HEK293 (cell line): Measurements from ENCODE around the gene DNAI1.

Source experiments
- CTCF ChIA-PET: fragments of 350-600 bp; formaldehyde crosslinking; extraction: SDS; loops from one replicate; lab custom pipeline; 2021; ENCODE audit warnings: antibody characterized with exemption; lab: Yijun Ruan, JAX
- POLR2A ChIA-PET: fragments of 300-600 bp; formaldehyde crosslinking; extraction: SDS; loops from one replicate; lab custom pipeline; 2020; ENCODE audit warnings: antibody characterized with exemption, inconsistent platforms; lab: Yijun Ruan, JAX
- H3K27ac ChIP-seq: fragments of 200-500 bp; sonication (Bioruptor generic); 2 replicates; pipeline ENCODE4 v1.5.1; 2014; ENCODE audit warnings: low read depth, low read length, control low read depth, inconsistent platforms; ENCODE audit errors: extremely low read depth
- H3K36me3 ChIP-seq, 2 experiments: fragments of 200-500 bp in 1 of 2; sonication (Bioruptor generic) in 1 of 2; 1 replicate in 1 of 2; 2 replicates in 1 of 2; pipeline ENCODE4 v1.5.1; 2014 to 2017; ENCODE audit warnings: inconsistent platforms in 2 of 2, low read length in 2 of 2; ENCODE audit not compliant: control insufficient read depth in 2 of 2, insufficient read depth in 1 of 2
- H3K4me1 ChIP-seq: fragments of 200-500 bp; sonication (Bioruptor generic); 2 replicates; pipeline ENCODE4 v1.5.1; 2014; ENCODE audit warnings: mild to moderate bottlenecking, low read length, inconsistent platforms; ENCODE audit not compliant: control insufficient read depth, insufficient read depth
- H3K4me3 ChIP-seq: 2 replicates; pipeline ENCODE4 v1.5.1; 2011; ENCODE audit warnings: low read depth, mild to moderate bottlenecking, control low read depth, low read length, moderate library complexity
- H3K9me3 ChIP-seq: fragments of 200-500 bp; sonication (Bioruptor generic); 2 replicates; pipeline ENCODE4 v1.5.1; 2014; ENCODE audit warnings: low read depth, low read length, inconsistent platforms; ENCODE audit not compliant: control insufficient read depth, insufficient read depth
- IKZF3 ChIP-seq: fragments of 450-650 bp; IDR thresholded peaks from 2 replicates; pipeline ENCODE4 v1.5.0; 2018; ENCODE audit warnings: missing biosample characterization, mild to moderate bottlenecking, missing genetic modification characterization, moderate library complexity
- OVOL3 ChIP-seq: fragments of 450-650 bp; formaldehyde crosslinking; IDR thresholded peaks from 2 replicates; pipeline ENCODE4 v1.5.1; 2016; ENCODE audit warnings: missing biosample characterization, missing genetic modification characterization
- YY1 ChIP-seq: fragments of 450-650 bp; formaldehyde crosslinking; IDR thresholded peaks from 2 replicates; pipeline ENCODE4 v1.5.1; 2018; ENCODE audit warnings: missing biosample characterization, missing genetic modification characterization
- ZBTB1 ChIP-seq: fragments of 450-650 bp; formaldehyde crosslinking; IDR thresholded peaks from 2 replicates; pipeline ENCODE4 v1.5.1; 2016; ENCODE audit warnings: missing biosample characterization, missing genetic modification characterization
- ZBTB20 ChIP-seq: fragments of 450-650 bp; formaldehyde crosslinking; IDR thresholded peaks from 2 replicates; pipeline ENCODE4 v1.5.1; 2016; ENCODE audit warnings: missing biosample characterization, missing genetic modification characterization
- ZFHX2 ChIP-seq: fragments of 450-650 bp; formaldehyde crosslinking; conservative IDR thresholded peaks from 2 replicates; pipeline ENCODE4 v1.5.1; 2016; ENCODE audit warnings: missing biosample characterization, missing genetic modification characterization
- ZNF121 ChIP-seq: fragments of 450-650 bp; formaldehyde crosslinking; IDR thresholded peaks from 2 replicates; pipeline ENCODE4 v1.5.1; 2016; ENCODE audit warnings: missing biosample characterization, missing genetic modification characterization
- ZNF239 ChIP-seq: fragments of 450-650 bp; formaldehyde crosslinking; IDR thresholded peaks from 2 replicates; pipeline ENCODE4 v1.5.1; 2016; ENCODE audit warnings: missing biosample characterization, missing genetic modification characterization
- ZNF335 ChIP-seq: fragments of 450-650 bp; formaldehyde crosslinking; conservative IDR thresholded peaks from 2 replicates; pipeline ENCODE4 v1.5.1; 2016; ENCODE audit warnings: missing biosample characterization, missing genetic modification characterization
- ZNF561 ChIP-seq: fragments of 450-650 bp; IDR thresholded peaks from 2 replicates; pipeline ENCODE4 v1.5.1; 2018; ENCODE audit warnings: missing biosample characterization, missing genetic modification characterization, borderline replicate concordance
- ZNF621 ChIP-seq: fragments of 450-650 bp; formaldehyde crosslinking; IDR thresholded peaks from 2 replicates; pipeline ENCODE4 v1.5.1; 2017; ENCODE audit warnings: missing biosample characterization, missing genetic modification characterization
- ZNF624 ChIP-seq: fragments of 450-650 bp; formaldehyde crosslinking; IDR thresholded peaks from 2 replicates; pipeline ENCODE4 v1.5.1; 2017; ENCODE audit warnings: missing biosample characterization, missing genetic modification characterization
- ZNF670 ChIP-seq: fragments of 450-650 bp; formaldehyde crosslinking; IDR thresholded peaks from 2 replicates; pipeline ENCODE4 v1.5.1; 2016; ENCODE audit warnings: missing biosample characterization, missing genetic modification characterization, low read depth
- ZNF837 ChIP-seq: fragments of 450-650 bp; formaldehyde crosslinking; IDR thresholded peaks from 2 replicates; pipeline ENCODE4 v1.5.1; 2016; ENCODE audit warnings: missing biosample characterization, missing genetic modification characterization
- ZSCAN23 ChIP-seq: fragments of 450-650 bp; formaldehyde crosslinking; IDR thresholded peaks from 2 replicates; pipeline ENCODE4 v1.5.1; 2016; ENCODE audit warnings: missing biosample characterization, missing genetic modification characterization
- TF ChIP-seq, protein P1 (sequence below): fragments of 450-650 bp; formaldehyde crosslinking; IDR thresholded peaks from 2 replicates; pipeline ENCODE4 v1.5.1; 2016; ENCODE audit warnings: missing biosample characterization, missing genetic modification characterization
- TF ChIP-seq, protein P2 (sequence below): fragments of 450-650 bp; formaldehyde crosslinking; IDR thresholded peaks from 2 replicates; pipeline ENCODE4 v1.5.1; 2016; ENCODE audit warnings: missing biosample characterization, missing genetic modification characterization
- TF ChIP-seq, protein P3 (sequence below): fragments of 450-650 bp; formaldehyde crosslinking; IDR thresholded peaks from 2 replicates; pipeline ENCODE4 v1.5.1; 2016; ENCODE audit warnings: missing biosample characterization, missing genetic modification characterization

Gene DNAI1

DNA sequence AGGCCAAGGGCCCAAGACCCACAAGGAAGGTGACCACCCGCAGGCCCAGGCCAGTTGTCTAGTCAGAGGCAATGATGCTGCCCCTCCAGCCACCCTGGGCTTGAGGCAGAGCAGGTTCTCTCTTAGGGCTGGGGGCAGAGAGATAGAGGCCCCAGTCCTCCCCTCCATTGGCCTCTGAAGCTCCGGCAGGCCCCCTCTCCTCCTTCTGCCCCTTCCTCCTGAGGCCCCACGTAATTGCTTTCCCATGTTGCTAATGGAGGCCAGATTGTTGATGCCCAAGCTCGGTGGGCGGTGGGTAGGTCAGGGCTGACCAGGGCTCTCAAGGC lies 90.8 kb downstream of the DNAI1 start (continued):
- TF ChIP-seq ZNF670 (tag by site-specific recombination), result no peak
- TF ChIP-seq ZNF239 (tag by site-specific recombination), result no peak
- no peak for TF ChIP-seq YY1 (tag by site-specific recombination)
- no peak for TF ChIP-seq ZNF561 (tag by site-specific recombination)

DNA sequence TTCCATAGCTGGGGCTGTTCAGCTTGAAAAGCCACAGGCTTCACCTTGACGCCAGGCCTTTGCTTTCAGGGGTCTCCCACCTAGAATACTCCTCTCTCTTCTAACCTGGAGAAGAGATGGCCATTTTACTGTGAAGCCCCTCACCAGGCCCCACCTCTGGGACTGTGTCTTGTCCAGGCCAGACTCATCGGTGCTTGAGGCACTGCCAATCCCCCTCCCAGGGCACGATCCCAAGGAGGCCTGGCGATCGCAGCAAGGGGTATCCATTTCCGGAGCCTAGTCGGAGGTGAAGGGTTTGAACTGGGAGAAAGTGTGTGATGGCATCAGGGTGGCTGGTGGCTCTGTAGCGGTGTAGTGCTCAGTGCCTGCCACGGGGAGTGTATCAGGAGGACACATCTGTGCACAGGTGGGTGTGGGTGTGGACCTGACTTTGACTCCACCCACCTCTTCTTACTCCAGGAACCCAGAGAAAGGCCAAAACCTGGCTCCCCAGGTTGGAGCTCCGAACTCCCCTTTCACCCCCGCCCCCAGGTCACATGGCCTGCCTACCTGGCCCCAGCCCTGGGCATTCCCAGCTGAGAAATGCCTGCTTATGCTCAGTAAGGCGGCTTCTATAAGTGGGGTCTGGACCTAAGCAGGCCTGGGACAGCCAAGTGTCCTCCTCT lies 91.5 kb downstream of the DNAI1 start:
- Histone ChIP-seq H3K4me3 (no peak overlapping the region), H3K4me1 (peaks cover 3% of the 10 kb centered on the region; the same call in 1 of the 2 replicates), H3K36me3 (no peaks in the 10 kb centered on the region), H3K9me3 (no peaks in the 10 kb centered on the region), H3K27ac (no peak overlapping the region)
- ChIA-PET POLR2A (interaction anchor here (0.7 kb wide), 1 partner anchor 1158 kb away, joined by 3 read pairs; no protein-coding TSS in a partner anchor), CTCF (interaction anchor here (0.5 to 7.3 kb wide), 8 partner anchors 30 to 1948 kb away, joined by 3 to 101 read pairs (median 6); no protein-coding TSS in a partner anchor)
- TF ChIP-seq ZFHX2 (tag by site-specific recombination) (peak; percentile 18; the same call in 1 of the 2 replicates), IKZF3 (no peak)

DNA sequence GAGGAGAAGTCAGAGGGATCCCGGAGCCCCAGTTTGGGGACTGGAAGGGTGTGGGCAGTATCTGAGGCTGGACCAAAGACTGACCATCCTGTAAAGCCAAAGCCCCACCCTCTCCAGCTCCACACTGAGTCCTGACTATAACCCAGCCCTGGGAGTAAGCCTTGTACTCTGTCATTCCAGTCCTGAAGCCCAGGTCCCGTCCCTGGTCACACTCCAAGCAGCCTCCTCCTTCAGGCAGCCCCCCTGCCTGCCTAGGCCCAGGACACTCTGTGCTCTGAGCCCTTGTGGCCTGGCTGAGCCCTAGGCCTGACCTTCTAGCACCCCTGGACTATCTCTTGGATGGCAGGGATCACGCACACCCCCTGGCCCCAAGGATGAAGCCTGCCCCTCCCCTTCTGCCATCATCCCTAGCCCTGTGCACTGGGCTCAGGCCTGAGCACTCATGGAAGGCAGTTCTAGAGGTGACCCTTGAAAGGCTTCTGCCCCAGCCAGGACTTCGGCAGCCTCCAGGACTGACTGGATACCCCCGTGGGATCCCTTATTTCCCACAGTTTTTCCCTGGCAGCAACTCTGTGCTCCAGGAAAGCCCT lies 92.2 kb downstream of the DNAI1 start:
- Histone ChIP-seq H3K27ac (no peak overlapping the region), H3K4me3 (no peak overlapping the region)
- CTCF ChIA-PET, result interaction anchor here (0.5 to 7.3 kb wide), 7 partner anchors 8 to 1947 kb away, joined by 3 to 101 read pairs (median 3); no protein-coding TSS in a partner anchor
- TF ChIP-seq ZNF837 (no peak), IKZF3 (no peak), ZBTB20 (no peak), ZNF624 (tag by site-specific recombination) (no peak), ZNF335 (no peak), ZNF621 (tag by site-specific recombination) (no peak), OVOL3 (no peak)
- TF ChIP-seq, protein P1, sequence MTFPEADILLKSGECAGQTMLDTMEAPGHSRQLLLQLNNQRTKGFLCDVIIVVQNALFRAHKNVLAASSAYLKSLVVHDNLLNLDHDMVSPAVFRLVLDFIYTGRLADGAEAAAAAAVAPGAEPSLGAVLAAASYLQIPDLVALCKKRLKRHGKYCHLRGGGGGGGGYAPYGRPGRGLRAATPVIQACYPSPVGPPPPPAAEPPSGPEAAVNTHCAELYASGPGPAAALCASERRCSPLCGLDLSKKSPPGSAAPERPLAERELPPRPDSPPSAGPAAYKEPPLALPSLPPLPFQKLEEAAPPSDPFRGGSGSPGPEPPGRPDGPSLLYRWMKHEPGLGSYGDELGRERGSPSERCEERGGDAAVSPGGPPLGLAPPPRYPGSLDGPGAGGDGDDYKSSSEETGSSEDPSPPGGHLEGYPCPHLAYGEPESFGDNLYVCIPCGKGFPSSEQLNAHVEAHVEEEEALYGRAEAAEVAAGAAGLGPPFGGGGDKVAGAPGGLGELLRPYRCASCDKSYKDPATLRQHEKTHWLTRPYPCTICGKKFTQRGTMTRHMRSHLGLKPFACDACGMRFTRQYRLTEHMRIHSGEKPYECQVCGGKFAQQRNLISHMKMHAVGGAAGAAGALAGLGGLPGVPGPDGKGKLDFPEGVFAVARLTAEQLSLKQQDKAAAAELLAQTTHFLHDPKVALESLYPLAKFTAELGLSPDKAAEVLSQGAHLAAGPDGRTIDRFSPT (tag by site-specific recombination), result no peak
- TF ChIP-seq, protein P2, sequence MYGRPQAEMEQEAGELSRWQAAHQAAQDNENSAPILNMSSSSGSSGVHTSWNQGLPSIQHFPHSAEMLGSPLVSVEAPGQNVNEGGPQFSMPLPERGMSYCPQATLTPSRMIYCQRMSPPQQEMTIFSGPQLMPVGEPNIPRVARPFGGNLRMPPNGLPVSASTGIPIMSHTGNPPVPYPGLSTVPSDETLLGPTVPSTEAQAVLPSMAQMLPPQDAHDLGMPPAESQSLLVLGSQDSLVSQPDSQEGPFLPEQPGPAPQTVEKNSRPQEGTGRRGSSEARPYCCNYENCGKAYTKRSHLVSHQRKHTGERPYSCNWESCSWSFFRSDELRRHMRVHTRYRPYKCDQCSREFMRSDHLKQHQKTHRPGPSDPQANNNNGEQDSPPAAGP (tag by site-specific recombination), result no peak
- TF ChIP-seq, all 188 proteins: peak for 0
- Histone ChIP-seq H3K4me1 (peaks cover 3% of the 10 kb centered on the region; the same call in 1 of the 2 replicates), H3K9me3 (no peaks in the 10 kb centered on the region), H3K36me3 (no peaks in the 10 kb centered on the region)
- POLR2A ChIA-PET, result interaction anchor here (0.7 kb wide), 1 partner anchor 1159 kb away, joined by 3 read pairs; no protein-coding TSS in a partner anchor

DNA sequence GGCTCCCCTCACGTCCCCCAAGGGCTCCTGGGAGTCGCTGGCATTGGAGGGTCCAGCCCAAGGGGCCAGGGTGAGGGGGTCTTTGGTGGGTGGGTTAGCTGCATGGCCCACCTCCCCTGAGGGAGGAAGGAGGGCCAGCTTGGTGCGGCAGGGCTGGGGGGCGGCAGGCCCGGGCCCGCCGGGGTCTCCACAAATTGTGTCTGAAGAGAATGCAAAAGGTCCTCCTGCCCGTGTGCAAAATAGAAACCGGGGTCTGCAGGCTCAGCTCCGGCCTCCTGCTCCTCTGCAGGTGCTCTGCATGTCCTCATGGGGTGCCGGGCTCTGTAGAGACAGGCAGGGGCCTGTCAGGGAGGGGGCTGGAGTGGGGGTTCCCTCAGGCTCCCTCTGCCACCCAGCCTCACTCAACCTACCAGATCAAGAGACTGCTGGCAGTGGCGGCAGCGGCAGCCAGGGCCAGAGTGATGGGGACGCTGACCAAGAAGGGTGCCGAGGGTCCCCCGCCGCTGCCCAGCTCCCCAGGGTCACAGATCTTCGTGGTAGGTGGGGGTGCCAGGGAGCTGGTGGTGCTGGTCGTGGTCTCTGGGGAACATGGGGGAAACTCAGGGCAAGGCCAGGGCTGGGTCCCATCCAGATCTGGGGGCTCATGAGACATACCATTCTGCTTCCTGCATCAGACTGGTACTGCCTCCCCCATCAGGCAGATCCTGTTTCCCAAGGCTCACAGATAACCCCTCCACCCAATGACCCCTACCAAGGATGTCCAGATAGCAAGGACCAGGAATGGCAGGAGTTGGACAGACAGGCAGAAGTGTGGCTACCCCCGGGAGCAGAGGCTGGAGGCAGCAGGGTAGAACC lies 93.4 kb downstream of the DNAI1 start:
- POLR2A ChIA-PET, result no interaction called here
- TF ChIP-seq ZSCAN23 (tag by site-specific recombination) (no peak), ZNF121 (tag by site-specific recombination) (no peak), ZBTB1 (tag by site-specific recombination) (no peak)
- TF ChIP-seq, protein P3, sequence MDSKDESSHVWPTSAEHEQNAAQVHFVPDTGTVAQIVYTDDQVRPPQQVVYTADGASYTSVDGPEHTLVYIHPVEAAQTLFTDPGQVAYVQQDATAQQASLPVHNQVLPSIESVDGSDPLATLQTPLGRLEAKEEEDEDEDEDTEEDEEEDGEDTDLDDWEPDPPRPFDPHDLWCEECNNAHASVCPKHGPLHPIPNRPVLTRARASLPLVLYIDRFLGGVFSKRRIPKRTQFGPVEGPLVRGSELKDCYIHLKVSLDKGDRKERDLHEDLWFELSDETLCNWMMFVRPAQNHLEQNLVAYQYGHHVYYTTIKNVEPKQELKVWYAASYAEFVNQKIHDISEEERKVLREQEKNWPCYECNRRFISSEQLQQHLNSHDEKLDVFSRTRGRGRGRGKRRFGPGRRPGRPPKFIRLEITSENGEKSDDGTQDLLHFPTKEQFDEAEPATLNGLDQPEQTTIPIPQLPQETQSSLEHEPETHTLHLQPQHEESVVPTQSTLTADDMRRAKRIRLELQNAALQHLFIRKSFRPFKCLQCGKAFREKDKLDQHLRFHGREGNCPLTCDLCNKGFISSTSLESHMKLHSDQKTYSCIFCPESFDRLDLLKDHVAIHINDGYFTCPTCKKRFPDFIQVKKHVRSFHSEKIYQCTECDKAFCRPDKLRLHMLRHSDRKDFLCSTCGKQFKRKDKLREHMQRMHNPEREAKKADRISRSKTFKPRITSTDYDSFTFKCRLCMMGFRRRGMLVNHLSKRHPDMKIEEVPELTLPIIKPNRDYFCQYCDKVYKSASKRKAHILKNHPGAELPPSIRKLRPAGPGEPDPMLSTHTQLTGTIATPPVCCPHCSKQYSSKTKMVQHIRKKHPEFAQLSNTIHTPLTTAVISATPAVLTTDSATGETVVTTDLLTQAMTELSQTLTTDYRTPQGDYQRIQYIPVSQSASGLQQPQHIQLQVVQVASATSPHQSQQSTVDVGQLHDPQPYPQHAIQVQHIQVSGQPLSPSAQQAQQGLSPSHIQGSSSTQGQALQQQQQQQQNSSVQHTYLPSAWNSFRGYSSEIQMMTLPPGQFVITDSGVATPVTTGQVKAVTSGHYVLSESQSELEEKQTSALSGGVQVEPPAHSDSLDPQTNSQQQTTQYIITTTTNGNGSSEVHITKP (tag by site-specific recombination), result 0 out of 2 replicates have a peak, but pooled peaks have one; percentile 13
- no peak overlapping the region for H3K4me3 ChIP-seq
- CTCF ChIA-PET, result interaction anchor here (0.6 to 7.3 kb wide), 5 partner anchors 8 to 53 kb away, joined by 3 to 101 read pairs (median 4); no protein-coding TSS in a partner anchor
- no peak overlapping the region for H3K27ac ChIP-seq
- peaks cover 3% of the 10 kb centered on the region; the same call in 1 of the 2 replicates for H3K4me1 ChIP-seq
- H3K36me3 ChIP-seq, result no peaks in the 10 kb centered on the region
- H3K9me3 ChIP-seq, result no peaks in the 10 kb centered on the region
